HepG2 (cell line): Measurements from ENCODE around the gene PNLIP.

Experiments
- CEBPB ChIP-seq: IDR thresholded peaks from 2 replicates; pipeline ENCODE4 v1.6.1; 2011; ENCODE audit warnings: low read depth, low read length, improper control_type of control experiment, borderline replicate concordance
- CREB1 ChIP-seq, 2 experiments: fragments of 450-650 bp in 1 of 2; IDR thresholded peaks; 2 replicates each; pipeline ENCODE4 v1.6.1; 2016 to 2017; ENCODE audit warnings: control low read depth in 1 of 2, mild to moderate bottlenecking in 1 of 2, missing compliant biosample characterization in 1 of 2, missing genetic modification characterization in 1 of 2
- JUND ChIP-seq: sonication (generic); formaldehyde crosslinking; IDR thresholded peaks from 2 replicates; pipeline ENCODE4 v1.8.0; 2022; ENCODE audit warnings: mild to moderate bottlenecking, missing genetic modification reagents
- MEIS2 ChIP-seq: sonication (generic); formaldehyde crosslinking; IDR thresholded peaks from 2 replicates; pipeline ENCODE4 v1.9.0; 2021; ENCODE audit warnings: mild to moderate bottlenecking, missing genetic modification reagents
- TF ChIP-seq, protein P1 (sequence below), 2 experiments: IDR thresholded peaks; 2 replicates each; pipeline ENCODE4 v1.6.1; 2011 to 2012; ENCODE audit warnings: low read length in 2 of 2, borderline replicate concordance in 1 of 2, low read depth in 1 of 2, mild to moderate bottlenecking in 1 of 2, moderate library complexity in 1 of 2

DNA sequence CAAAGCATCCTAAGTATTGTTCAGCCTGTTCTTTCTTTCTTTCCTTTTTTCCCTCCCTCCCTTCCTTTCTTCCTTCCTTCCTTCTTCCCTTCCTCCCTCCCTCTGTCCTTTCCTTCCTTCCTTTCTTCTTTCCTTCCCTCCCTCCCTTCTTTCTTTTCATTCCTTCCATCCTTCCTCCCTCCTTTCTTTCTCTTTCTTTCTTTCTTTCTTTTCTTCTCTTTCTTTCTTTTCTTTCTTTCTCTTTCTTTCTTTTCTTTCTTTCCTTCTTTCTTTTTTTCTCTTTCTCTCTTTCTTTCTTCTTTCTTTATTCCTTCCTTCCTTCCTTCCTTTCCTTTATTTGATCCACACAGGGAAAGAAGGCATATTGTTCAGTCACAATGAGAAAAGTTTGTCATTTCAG lies 21.2 kb downstream of the PNLIP start:
- TF ChIP-seq, protein P1, sequence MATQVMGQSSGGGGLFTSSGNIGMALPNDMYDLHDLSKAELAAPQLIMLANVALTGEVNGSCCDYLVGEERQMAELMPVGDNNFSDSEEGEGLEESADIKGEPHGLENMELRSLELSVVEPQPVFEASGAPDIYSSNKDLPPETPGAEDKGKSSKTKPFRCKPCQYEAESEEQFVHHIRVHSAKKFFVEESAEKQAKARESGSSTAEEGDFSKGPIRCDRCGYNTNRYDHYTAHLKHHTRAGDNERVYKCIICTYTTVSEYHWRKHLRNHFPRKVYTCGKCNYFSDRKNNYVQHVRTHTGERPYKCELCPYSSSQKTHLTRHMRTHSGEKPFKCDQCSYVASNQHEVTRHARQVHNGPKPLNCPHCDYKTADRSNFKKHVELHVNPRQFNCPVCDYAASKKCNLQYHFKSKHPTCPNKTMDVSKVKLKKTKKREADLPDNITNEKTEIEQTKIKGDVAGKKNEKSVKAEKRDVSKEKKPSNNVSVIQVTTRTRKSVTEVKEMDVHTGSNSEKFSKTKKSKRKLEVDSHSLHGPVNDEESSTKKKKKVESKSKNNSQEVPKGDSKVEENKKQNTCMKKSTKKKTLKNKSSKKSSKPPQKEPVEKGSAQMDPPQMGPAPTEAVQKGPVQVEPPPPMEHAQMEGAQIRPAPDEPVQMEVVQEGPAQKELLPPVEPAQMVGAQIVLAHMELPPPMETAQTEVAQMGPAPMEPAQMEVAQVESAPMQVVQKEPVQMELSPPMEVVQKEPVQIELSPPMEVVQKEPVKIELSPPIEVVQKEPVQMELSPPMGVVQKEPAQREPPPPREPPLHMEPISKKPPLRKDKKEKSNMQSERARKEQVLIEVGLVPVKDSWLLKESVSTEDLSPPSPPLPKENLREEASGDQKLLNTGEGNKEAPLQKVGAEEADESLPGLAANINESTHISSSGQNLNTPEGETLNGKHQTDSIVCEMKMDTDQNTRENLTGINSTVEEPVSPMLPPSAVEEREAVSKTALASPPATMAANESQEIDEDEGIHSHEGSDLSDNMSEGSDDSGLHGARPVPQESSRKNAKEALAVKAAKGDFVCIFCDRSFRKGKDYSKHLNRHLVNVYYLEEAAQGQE (IDR thresholded peaks at IDR 0.05; ENCODE audit: borderline replicate concordance in 1 of 2, low read depth in 1 of 2, low read length in 2 of 2), result no peak
- TF ChIP-seq MEIS2 (CRISPR knock-in tag), result no peak
- no peak for TF ChIP-seq JUND (CRISPR knock-in tag)
- no peak for TF ChIP-seq CEBPB
- TF ChIP-seq CREB1 (IDR thresholded peaks at IDR 0.05), result no peak
- no peak for TF ChIP-seq CREB1 (CRISPR knock-in tag; IDR thresholded peaks at IDR 0.05)
